Loucy (cell line): ENCODE measurements around the gene MNT.

Experiments
- EZH2phosphoT487 ChIP-seq: fragments of 200-600 bp; IDR thresholded peaks from 2 replicates; pipeline ENCODE4 v1.6.1; 2018; ENCODE audit warnings: antibody characterized with exemption, mild to moderate bottlenecking, moderate library complexity, borderline replicate concordance
- TF ChIP-seq, protein P1 (sequence below): fragments of 200-600 bp; sonication (generic); conservative IDR thresholded peaks from 2 replicates; pipeline ENCODE4 v1.5.1; 2014; ENCODE audit warnings: mild to moderate bottlenecking, antibody characterized with exemption, low read length

DNA sequence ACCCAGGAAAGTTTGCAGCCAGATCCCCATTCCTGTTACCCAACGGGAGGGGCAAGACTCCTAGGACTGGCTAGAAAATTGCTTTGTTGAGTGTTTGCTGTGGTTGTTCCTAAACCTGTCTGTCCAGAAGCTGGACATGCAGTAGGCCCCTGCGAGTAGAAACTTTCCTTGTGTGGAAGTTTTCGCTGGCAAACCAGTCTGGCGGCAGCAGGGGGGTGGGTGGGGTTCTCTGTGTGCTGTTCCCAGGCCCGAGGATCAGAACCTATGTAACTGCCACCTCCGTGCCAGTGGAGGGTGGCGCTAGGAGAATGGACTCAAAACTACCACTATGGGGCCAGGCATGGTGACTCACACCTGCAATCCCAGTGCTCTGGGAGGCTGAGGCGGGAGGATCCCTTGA is 54.4 kb downstream of the MNT start:
- TF ChIP-seq, protein P1, sequence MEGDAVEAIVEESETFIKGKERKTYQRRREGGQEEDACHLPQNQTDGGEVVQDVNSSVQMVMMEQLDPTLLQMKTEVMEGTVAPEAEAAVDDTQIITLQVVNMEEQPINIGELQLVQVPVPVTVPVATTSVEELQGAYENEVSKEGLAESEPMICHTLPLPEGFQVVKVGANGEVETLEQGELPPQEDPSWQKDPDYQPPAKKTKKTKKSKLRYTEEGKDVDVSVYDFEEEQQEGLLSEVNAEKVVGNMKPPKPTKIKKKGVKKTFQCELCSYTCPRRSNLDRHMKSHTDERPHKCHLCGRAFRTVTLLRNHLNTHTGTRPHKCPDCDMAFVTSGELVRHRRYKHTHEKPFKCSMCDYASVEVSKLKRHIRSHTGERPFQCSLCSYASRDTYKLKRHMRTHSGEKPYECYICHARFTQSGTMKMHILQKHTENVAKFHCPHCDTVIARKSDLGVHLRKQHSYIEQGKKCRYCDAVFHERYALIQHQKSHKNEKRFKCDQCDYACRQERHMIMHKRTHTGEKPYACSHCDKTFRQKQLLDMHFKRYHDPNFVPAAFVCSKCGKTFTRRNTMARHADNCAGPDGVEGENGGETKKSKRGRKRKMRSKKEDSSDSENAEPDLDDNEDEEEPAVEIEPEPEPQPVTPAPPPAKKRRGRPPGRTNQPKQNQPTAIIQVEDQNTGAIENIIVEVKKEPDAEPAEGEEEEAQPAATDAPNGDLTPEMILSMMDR: no peak
- no peak for TF ChIP-seq EZH2phosphoT487
